DMS53 treated with DMSO at 0.1 percent for 48 hours (cell line): ENCODE results near the gene COX6A1.
"Not testable (repeated sequence)": the region's sequence is repeated elsewhere in the genome, so short reads cannot be mapped to it uniquely, and the experiment has no call there.

Experiments used
- DNase-seq: peaks from one replicate; lab custom pipeline; 2025; ENCODE audit not compliant: unreplicated experiment; lab: John Stamatoyannopoulos, UW

The COX6A1 gene

GRCh38 chr12:120466560-120467315 is 28.8 kb downstream of the COX6A1 start:
- DNase-seq: no peak

- no peak for DNase-seq
These were observed 29.5 kb downstream of the COX6A1 start for GRCh38 chr12:120467439-120467838.

- DNase-seq: peak; percentile 52
These were observed 30.5 kb downstream of the COX6A1 start for GRCh38 chr12:120468325-120468820.

- no peak for DNase-seq
These were observed 31.0 kb downstream of the COX6A1 start for GRCh38 chr12:120468821-120469449.

DNA sequence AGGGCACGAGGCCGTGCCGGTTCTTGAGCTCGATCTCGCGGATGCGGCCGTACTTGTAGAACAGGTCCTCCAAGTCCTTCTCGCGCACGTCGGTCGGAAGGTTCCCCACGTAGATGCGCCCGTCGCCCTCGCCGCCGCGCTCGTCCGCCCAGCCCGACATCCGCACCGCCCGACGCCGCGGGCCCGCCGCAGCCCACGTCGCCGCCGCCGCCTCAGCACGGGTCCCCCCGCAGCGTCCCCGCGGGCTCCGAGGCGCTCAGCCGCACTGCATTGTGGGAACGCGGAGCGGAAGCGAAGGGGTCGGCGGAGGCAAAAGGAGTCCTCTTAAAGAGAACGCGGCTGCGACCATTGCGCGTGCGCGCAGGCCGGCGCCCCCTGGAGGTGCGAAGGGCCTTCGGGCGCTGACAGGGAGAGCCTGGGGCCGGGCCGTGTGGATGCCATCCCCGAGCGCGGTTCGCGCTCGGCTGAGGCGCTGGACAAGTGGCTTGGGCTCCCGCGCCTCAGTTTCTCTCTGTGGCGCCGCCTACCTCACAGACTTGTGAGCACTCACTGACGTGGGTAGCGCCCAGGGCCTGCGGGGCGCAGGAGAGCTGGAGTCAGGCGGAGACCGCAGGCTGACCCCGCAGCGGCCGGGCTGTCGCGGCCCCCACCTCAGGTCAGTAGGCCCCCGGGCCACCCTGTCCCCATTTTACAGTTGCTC is 31.7 kb downstream of the COX6A1 start, which contains the start of gene SRSF9:
Gene SRSF9 (minus strand): TSS at position 299 of the 700 bp plus-strand sequence. CDS start 139 bp downstream, at position 160.
- DNase-seq: peak; percentile 93

DNA sequence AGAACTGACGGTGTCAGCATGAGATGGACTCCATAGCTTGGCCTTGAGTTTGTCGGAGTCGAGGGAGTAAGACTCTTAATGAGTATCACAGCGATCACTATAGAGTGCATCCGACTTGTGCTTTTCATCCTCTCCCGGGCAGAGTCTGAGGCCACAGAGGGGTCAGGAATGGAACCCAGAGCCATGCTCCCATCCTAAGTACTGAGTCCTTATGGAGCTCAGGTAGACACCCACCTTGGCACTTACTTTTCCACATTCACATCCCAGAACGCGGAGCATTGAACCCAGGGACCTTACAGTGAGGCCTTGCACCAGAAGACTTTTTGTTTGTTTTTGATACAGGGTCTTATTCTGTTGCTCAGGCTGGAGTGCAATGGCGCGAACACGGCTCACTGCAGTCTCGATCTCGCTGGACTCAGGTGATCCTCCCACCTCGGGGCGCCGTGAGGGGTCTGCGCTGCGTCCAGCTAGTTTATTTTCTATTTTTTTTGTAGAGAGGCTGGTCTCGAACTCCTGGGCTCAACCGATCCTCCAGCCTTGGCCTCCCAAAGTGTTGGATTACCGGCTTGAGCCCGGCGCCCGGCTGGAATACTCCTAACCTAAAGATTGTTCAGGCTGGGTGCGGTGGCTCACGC is 32.4 kb downstream of the COX6A1 start:
- DNase-seq: no peak

DNA sequence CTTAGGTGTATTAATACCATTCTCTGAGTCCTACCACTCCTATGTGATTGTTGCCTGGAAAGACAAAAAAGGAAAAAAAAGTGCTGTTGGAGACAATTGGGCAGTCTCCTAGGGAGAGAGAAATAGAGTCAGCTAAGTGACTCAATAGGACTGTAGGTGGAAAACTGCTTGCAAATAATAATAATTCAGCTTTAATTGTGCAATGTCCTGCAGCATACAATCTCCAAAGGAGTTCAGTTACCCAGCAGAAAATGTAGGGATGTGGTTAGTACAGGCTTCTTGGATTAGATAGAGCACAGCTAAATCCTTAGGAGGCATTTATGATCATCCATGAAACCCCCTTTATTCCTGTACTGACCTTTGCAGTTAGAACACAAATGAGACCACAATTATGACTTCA is 34.6 kb downstream of the COX6A1 start:
- no peak for DNase-seq

- DNase-seq: no peak
These were observed 36.1 kb downstream of the COX6A1 start for GRCh38 chr12:120473807-120474615.

GRCh38 chr12:120474616-120474960 is 36.7 kb downstream of the COX6A1 start:
- peak; percentile 91 for DNase-seq

DNA sequence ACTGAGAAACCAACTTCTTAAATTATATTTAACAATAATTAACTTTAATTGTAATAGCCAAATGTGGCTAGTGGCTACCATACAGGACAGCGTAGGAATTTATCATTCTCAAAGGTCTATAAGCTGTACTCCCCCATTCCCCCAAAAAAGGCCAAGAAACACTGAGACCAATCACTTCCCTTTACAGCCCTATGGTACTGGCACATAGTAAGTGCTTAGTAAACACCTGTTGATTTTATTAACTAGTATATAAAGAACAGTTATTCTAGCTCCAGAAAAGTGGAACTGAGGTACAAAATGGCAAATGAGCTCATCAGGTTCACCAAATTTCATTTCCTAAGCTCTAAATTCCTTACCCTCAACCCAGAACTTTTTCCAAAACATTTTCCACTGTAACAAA is 37.7 kb downstream of the COX6A1 start:
- DNase-seq: no peak

DNA sequence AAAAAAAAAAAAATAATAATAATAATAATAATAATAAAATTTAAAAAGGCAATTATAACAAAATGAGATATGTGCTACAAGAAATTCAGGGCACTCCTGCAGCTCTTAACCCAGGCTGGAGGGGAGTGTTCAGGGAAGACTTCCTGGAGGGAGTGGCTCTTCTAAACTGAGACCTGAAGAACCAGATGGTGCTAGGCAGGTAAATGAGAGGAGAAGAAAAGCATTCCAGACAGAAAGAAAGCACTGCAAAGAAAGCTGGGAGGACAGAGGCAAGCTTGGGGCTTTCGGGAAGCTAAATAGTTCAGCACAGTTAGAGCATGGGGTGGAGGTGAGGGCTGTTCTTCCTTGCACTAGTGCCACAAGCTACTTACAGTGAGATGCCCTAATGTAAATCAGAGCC is 41.5 kb downstream of the COX6A1 start:
- DNase-seq: no peak

- DNase-seq: no peak
These were observed 42.3 kb downstream of the COX6A1 start for GRCh38 chr12:120480211-120480610.

GRCh38 chr12:120481022-120481767 is 43.3 kb downstream of the COX6A1 start:
- DNase-seq: no peak

- DNase-seq: no peak
These were observed 45.7 kb downstream of the COX6A1 start for GRCh38 chr12:120483621-120484020.

DNA sequence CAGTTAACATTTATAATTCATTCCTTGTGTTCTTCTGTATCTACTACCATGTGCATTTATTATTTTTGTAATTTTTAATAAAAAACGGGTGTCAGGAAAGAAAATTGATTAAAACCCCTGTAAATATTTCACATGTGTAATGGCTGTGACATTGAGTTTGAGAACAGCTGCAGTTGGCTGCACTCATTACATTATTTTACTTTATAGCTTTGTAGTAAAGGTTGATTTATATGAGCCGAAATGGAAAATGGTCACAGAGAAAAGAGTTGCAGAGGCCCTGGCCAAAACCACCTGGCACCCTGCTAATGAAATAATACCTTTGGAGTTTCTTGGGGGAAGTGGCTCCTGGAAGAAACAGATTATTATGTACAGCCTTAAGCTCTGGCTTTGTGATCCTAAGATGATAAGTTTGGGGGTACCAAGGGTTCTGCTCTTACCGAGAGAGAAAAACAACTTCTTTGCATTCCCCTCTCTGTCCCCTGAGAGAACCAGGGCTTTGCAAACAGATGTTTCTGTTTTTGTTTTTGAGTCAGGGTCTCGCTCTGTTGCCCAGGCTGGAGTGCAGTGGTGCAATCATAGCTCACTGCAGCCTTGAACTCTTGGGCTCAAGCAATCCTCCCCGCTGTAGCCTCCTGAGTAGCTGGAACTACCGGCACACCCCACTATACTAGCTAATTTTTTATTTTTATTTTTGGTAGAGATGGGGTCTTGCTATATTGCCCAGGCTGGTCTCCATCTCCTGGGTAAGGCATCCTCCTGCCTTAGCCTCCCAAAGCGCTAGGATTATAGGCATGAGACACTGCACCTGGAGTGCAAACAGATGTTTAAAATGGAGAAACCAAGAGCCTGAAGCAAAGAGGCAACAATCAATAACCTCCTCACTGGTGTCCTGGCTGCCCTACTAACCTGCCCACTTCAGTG is 48.3 kb downstream of the COX6A1 start:
- no peak for DNase-seq

DNA sequence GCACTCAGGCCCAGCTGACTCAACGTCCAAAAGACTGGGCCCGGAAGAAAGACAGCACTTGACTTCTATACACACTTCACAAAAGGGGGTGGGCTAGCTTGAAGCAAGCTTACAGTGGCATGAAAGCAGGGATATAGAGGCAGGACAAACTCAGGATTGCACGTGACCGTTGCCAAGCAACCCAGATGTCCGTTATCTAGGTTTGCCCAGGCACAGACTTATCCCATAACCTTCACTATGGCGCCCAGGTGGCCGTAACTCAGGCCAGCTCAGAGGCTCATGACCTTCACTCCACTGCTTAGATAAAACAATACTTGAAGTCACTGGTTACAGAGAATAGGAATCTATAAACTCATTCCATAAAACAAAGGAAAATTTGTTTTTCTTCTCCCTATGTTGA is 49.6 kb downstream of the COX6A1 start:
- DNase-seq: not testable (repeated sequence)

DNA sequence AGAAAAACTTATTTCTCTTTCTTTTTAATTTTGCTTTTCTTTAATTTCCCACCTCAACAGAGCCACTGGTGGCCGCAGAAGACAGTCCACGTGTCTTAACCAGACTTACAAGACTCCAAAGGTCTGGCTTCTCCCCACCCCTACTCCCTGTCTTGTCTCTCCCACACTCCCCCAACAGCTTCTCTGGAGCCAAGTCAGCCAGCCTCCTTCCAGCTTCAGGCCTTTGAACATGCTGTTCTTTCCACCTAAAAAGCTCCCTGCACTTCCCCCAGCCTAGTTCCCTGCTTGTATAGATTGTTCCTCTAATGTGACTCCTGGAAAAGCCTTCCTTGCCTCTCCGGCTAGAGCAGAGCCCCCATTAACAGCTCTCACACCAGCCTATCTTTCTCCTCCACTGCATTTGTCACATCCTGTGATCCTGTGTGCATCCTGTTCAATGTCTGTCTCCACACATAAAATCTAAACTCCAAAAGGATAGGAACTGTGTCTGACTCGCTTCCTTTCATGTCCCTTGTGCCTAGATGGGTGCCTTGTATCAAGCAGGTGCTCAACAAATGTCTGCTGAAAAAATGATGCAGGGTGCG is 50.2 kb downstream of the COX6A1 start:
- no peak for DNase-seq

DNA sequence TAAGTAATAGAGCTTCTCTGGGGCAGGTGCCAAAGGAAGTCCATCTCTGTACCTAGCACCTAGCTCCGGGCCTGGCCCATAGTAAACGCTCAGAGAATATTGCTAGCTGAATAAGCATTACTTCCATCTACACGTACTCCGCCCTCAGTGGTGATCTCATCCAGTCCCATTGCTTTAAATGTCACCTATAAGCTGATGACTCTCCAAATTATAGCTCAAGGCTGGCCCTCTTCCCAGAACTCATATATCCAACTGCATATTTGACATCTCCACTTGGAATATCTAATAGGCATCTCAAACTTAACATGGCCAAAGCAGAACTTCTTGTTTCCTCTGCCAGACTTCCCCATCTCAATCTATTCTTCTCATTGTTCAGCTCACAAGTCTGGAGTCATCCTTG is 51.1 kb downstream of the COX6A1 start:
- DNase-seq: no peak
